ENCODE data around the gene CHCHD3. TPM values are rescaled to one million over a fixed set of nuclear protein-coding genes. Genes with fewer than 3 reads are reported as not detected.

The CHCHD3 gene
- total RNA-seq, 1 donor from 2014 or later, result 142 TPM

- Histone ChIP-seq H3K27ac (no peak overlapping the region), H3K9ac (no peak overlapping the region), H4K20me1 (ENCODE audit: low read depth) (no peaks in the 10 kb centered on the region), H3K36me3 (no peaks in the 10 kb centered on the region), H3F3A (ENCODE audit: low read depth) (no peaks in the 10 kb centered on the region), H2AFZ (replicated peaks) (no peak overlapping the region), H3K4me3 (no peak overlapping the region), H3K4me2 (no peak overlapping the region), H3K9me3 (ENCODE audit: low read depth) (no peaks in the 10 kb centered on the region), H3K27me3 (no peaks in the 10 kb centered on the region), H3K79me2 (ENCODE audit: low read depth) (no peaks in the 10 kb centered on the region), H3K4me1 (no peaks in the 10 kb centered on the region)
- H3K27me3 Mint-ChIP-seq (ENCODE audit: insufficient read depth, low read depth), result no peaks in the 10 kb centered on the region
- H3K4me1 Mint-ChIP-seq, result peaks cover 6% of the 10 kb centered on the region
- no peak for DNase-seq (ENCODE audit: low spot score)
- no peak overlapping the region for H3K4me3 Mint-ChIP-seq
- no peak for TF ChIP-seq EZH2 (IDR thresholded peaks at IDR 0.05)
- TF ChIP-seq CTCF (IDR thresholded peaks at IDR 0.05), result no peak
- no peak for TF ChIP-seq EZH2phosphoT487 (IDR thresholded peaks at IDR 0.05)
- no peak overlapping the region for H3K27ac Mint-ChIP-seq
- H3K9me3 Mint-ChIP-seq, result peaks cover 6% of the 10 kb centered on the region
- H3K36me3 Mint-ChIP-seq, result peaks cover 13% of the 10 kb centered on the region
Measured at GRCh38 chr7:132865366-132866143, 216.3 kb downstream of the CHCHD3 start.

GRCh38 chr7:132861940-132862554 lies 219.8 kb downstream of the CHCHD3 start:
- Mint-ChIP-seq H3K4me3 (no peak overlapping the region), H3K9me3 (peaks cover 6% of the 10 kb centered on the region), H3K36me3 (peaks cover 12% of the 10 kb centered on the region), H3K4me1 (peaks cover under 1% of the 10 kb centered on the region), H3K27ac (no peak overlapping the region), H3K27me3 (ENCODE audit: insufficient read depth, low read depth) (no peaks in the 10 kb centered on the region)
- no peak for TF ChIP-seq EZH2 (IDR thresholded peaks at IDR 0.05)
- TF ChIP-seq CTCF (IDR thresholded peaks at IDR 0.05), result no peak
- TF ChIP-seq EZH2phosphoT487 (IDR thresholded peaks at IDR 0.05), result no peak
- Histone ChIP-seq H3K9ac (no peak overlapping the region), H3K79me2 (ENCODE audit: low read depth) (no peaks in the 10 kb centered on the region), H3K36me3 (no peaks in the 10 kb centered on the region), H3F3A (ENCODE audit: low read depth) (no peaks in the 10 kb centered on the region), H3K9me3 (ENCODE audit: low read depth) (no peaks in the 10 kb centered on the region), H3K4me2 (no peak overlapping the region), H3K27me3 (no peaks in the 10 kb centered on the region), H4K20me1 (ENCODE audit: low read depth) (no peaks in the 10 kb centered on the region), H3K4me1 (no peaks in the 10 kb centered on the region), H3K27ac (no peak overlapping the region), H3K4me3 (no peak overlapping the region), H2AFZ (replicated peaks) (no peak overlapping the region)
- no peak for DNase-seq (ENCODE audit: low spot score)

GRCh38 chr7:132861424-132861823 lies 220.5 kb downstream of the CHCHD3 start:
- H3K4me3 ChIP-seq, result no peak overlapping the region
- H3F3A ChIP-seq (ENCODE audit: low read depth), result no peaks in the 10 kb centered on the region
- H3K27ac ChIP-seq, result no peak overlapping the region
- H3K27me3 ChIP-seq, result no peaks in the 10 kb centered on the region
- peaks cover 3% of the 10 kb centered on the region for H4K20me1 ChIP-seq (ENCODE audit: low read depth)
- H3K4me1 ChIP-seq, result peaks cover 3% of the 10 kb centered on the region
- no peak overlapping the region for H3K4me2 ChIP-seq
- no peak overlapping the region for H3K4me3 Mint-ChIP-seq
- H3K36me3 ChIP-seq, result no peaks in the 10 kb centered on the region
- no peak for DNase-seq (ENCODE audit: low spot score)
- no peak overlapping the region for H3K9ac ChIP-seq
- peaks cover 12% of the 10 kb centered on the region for H3K36me3 Mint-ChIP-seq
- H3K4me1 Mint-ChIP-seq, result peaks cover 6% of the 10 kb centered on the region
- no peaks in the 10 kb centered on the region for H3K79me2 ChIP-seq (ENCODE audit: low read depth)
- TF ChIP-seq EZH2phosphoT487 (IDR thresholded peaks at IDR 0.05), result no peak
- no peak for TF ChIP-seq CTCF (IDR thresholded peaks at IDR 0.05)
- TF ChIP-seq EZH2 (IDR thresholded peaks at IDR 0.05), result no peak
- H2AFZ ChIP-seq (replicated peaks), result no peak overlapping the region
- no peaks in the 10 kb centered on the region for H3K9me3 ChIP-seq (ENCODE audit: low read depth)
- H3K27me3 Mint-ChIP-seq (ENCODE audit: insufficient read depth, low read depth), result no peaks in the 10 kb centered on the region
- peaks cover 6% of the 10 kb centered on the region for H3K9me3 Mint-ChIP-seq
- H3K27ac Mint-ChIP-seq, result no peak overlapping the region
